K562 (cell line): ENCODE results near the gene EPX. TPM values are rescaled to one million over a fixed set of nuclear protein-coding genes. Genes with fewer than 3 reads are reported as not detected.

Source experiments
- BRCA1 ChIP-seq, 2 experiments: fragments of 450-650 bp in 1 of 2; sonication (generic) in 1 of 2; formaldehyde crosslinking in 1 of 2; IDR thresholded peaks; 2 replicates each; pipeline versions ENCODE4 v1.5.0 to v1.6.1; 2017 to 2020; ENCODE audit warnings: mild to moderate bottlenecking in 1 of 2, missing genetic modification reagents in 1 of 2
- FOXM1 ChIP-seq, 2 experiments: fragments of 450-650 bp in 1 of 2; sonication (generic) in 1 of 2; formaldehyde crosslinking in 1 of 2; IDR thresholded peaks; 2 replicates each; pipeline versions ENCODE4 v1.6.1 to v1.9.0; 2017 to 2022; ENCODE audit warnings: low read depth in 2 of 2, mild to moderate bottlenecking in 2 of 2, missing genetic modification reagents in 1 of 2, moderate library complexity in 1 of 2
- FOXO4 ChIP-seq: fragments of 450-650 bp; formaldehyde crosslinking; IDR thresholded peaks from 2 replicates; pipeline ENCODE4 v1.4.0; 2020; ENCODE audit warnings: mild to moderate bottlenecking, moderate library complexity
- GTF2F1 ChIP-seq: IDR thresholded peaks from 2 replicates; pipeline ENCODE4 v1.6.1; 2011; ENCODE audit warnings: low read depth, low read length, improper control_type of control experiment
- GTF3C2 ChIP-seq: IDR thresholded peaks from 3 replicates; pipeline ENCODE4 v1.6.1; 2011; ENCODE audit warnings: borderline replicate concordance, mild to moderate bottlenecking, moderate library complexity; ENCODE audit not compliant: insufficient read length; ENCODE audit errors: extremely low read depth
- HES1 ChIP-seq: fragments of 450-650 bp; IDR thresholded peaks from 2 replicates; pipeline ENCODE4 v1.6.1; 2016; ENCODE audit warnings: low read depth, mild to moderate bottlenecking, moderate library complexity
- HNRNPK ChIP-seq: fragments of 200-400 bp; formaldehyde crosslinking; IDR thresholded peaks from one replicate; pipeline ENCODE4 v1.6.1; 2018; ENCODE audit warnings: mild to moderate bottlenecking, low read depth, low read length; ENCODE audit not compliant: poor library complexity, severe bottlenecking
- HOXB6 ChIP-seq: fragments of 250-450 bp; sonication (Bioruptor Pico); IDR thresholded peaks from 2 replicates; pipeline ENCODE4 v1.5.1; 2022; ENCODE audit warnings: mild to moderate bottlenecking, borderline replicate concordance
- NFIC ChIP-seq: fragments of 450-650 bp; IDR thresholded peaks from 2 replicates; pipeline ENCODE4 v1.6.1; 2017; ENCODE audit warnings: mild to moderate bottlenecking, inconsistent platforms
- PCBP1 ChIP-seq: fragments of 200-400 bp; formaldehyde crosslinking; IDR thresholded peaks from 2 replicates; pipeline ENCODE4 v1.6.1; 2018; ENCODE audit warnings: mild to moderate bottlenecking, low read depth, low read length; ENCODE audit not compliant: poor library complexity, severe bottlenecking
- POLR2A ChIP-seq: fragments of 450-650 bp; conservative IDR thresholded peaks from 2 replicates; pipeline ENCODE4 v1.6.1; 2016
- PPARD ChIP-seq: fragments of 250-450 bp; sonication (Bioruptor Pico); IDR thresholded peaks from 2 replicates; pipeline ENCODE4 v1.8.0; 2022; ENCODE audit warnings: inconsistent platforms, mild to moderate bottlenecking, moderate library complexity
- SIN3A ChIP-seq, 2 experiments: fragments of 150-350 bp in 1 of 2; IDR thresholded peaks; 2 replicates each; pipeline ENCODE4 v1.6.1; 2011 to 2016; ENCODE audit warnings: borderline replicate concordance in 2 of 2, low read depth in 2 of 2, low read length in 2 of 2, mild to moderate bottlenecking in 2 of 2, moderate library complexity in 2 of 2; ENCODE audit not compliant: control insufficient read depth in 1 of 2
- SMAD2 ChIP-seq: fragments of 150-350 bp; IDR thresholded peaks from 2 replicates; pipeline ENCODE4 v1.6.1; 2014; ENCODE audit warnings: low read depth, mild to moderate bottlenecking, low read length
- TBL1XR1 ChIP-seq, 2 experiments: IDR thresholded peaks; 2 replicates each; pipeline ENCODE4 v1.6.1; 2012; ENCODE audit warnings: improper control_type of control experiment in 2 of 2, low read length in 2 of 2, mild to moderate bottlenecking in 1 of 2
- ZBTB2 ChIP-seq: fragments of 450-650 bp; IDR thresholded peaks from 2 replicates; pipeline ENCODE4 v1.6.1; 2016; ENCODE audit warnings: antibody characterized with exemption
- ZKSCAN1 ChIP-seq: fragments of 150-350 bp; IDR thresholded peaks from 2 replicates; pipeline ENCODE4 v1.6.1; 2016; ENCODE audit warnings: low read depth, low read length
- ZNF253 ChIP-seq: fragments of 250-450 bp; sonication (Bioruptor Pico); conservative IDR thresholded peaks from 2 replicates; pipeline ENCODE4 v1.6.1; 2021; ENCODE audit warnings: mild to moderate bottlenecking
- ZNF277 ChIP-seq: fragments of 250-450 bp; sonication (Bioruptor Pico); IDR thresholded peaks from 2 replicates; pipeline ENCODE4 v1.8.0; 2022; ENCODE audit warnings: inconsistent platforms, mild to moderate bottlenecking, moderate library complexity, borderline replicate concordance
- polyA plus RNA-seq, 8 experiments: library from polyadenylated mRNA; depleted of rRNA in 4 of 8; stranded (reverse) in 5 of 8; unstranded in 3 of 8; fragments of >200 nt; fragmentation: Nextera tagmentation in 2 of 8; fragmentation: Illumina TruSeq in 1 of 8; extraction: Ambion mirVana in 2 of 8; extraction: Trizol in 1 of 8; gene quantifications; 2 replicates each; pipeline versions ENCODE4 v1.2.1 to v1.2.3, GENCODE V29; 2011 to 2014; ENCODE audit warnings: inconsistent platforms in 1 of 8, missing spikeins in 1 of 8
- total RNA-seq, 7 experiments: library from RNA; depleted of rRNA in 6 of 7; stranded (reverse); fragments of >200 nt in 6 of 7; fragmentation: Illumina TruSeq in 2 of 7; extraction: Trizol in 2 of 7; gene quantifications; 2 replicates each; pipeline versions ENCODE4 v1.2.1 to v1.2.3, GENCODE V29; 2011 to 2021; ENCODE audit warnings: low replicate concordance in 1 of 7

Gene EPX
- total and polyA plus RNA-seq, 9 of the 15 experiments (the other 6 are each of a cell fraction or from before 2014, with no cell fraction given) = 0.07 to 0.33 (median 0.19) TPM; not detected in 3

- TF ChIP-seq ZKSCAN1 (no peak), PPARD (CRISPR knock-in tag) (no peak), SMAD2 (no peak), FOXO4 (no peak), HOXB6 (CRISPR knock-in tag) (no peak), HES1 (no peak), TBL1XR1 (IDR thresholded peaks at IDR 0.05; ENCODE audit: low read length in 2 of 2) (no peak), NFIC (no peak), PCBP1 (no peak), ZBTB2 (no peak), GTF3C2 (no peak), GTF2F1 (no peak), HNRNPK (no peak), SIN3A (IDR thresholded peaks at IDR 0.05; ENCODE audit: borderline replicate concordance in 2 of 2, control insufficient read depth in 1 of 2, low read depth in 2 of 2, low read length in 2 of 2) (no peak), POLR2A (no peak), ZNF277 (no peak), BRCA1 (IDR thresholded peaks at IDR 0.05) (no peak), BRCA1 (CRISPR knock-in tag; IDR thresholded peaks at IDR 0.05) (no peak), FOXM1 (IDR thresholded peaks at IDR 0.05; ENCODE audit: low read depth) (no peak), FOXM1 (CRISPR knock-in tag; IDR thresholded peaks at IDR 0.05; ENCODE audit: low read depth) (no peak), ZNF253 (CRISPR knock-in tag) (no peak)
Measured at GRCh38 chr17:58184986-58185761, 7.4 kb upstream of the EPX start (continued).
